ENCODE measurements around the gene FBXO3. TPM values are rescaled to one million over a fixed set of nuclear protein-coding genes. Genes with fewer than 3 reads are reported as not detected.
A peak's percentile ranks its signal among the peaks of the same experiment; 100 is the strongest.

Gene FBXO3
- total RNA-seq, 4 donors from 2014 or later = 25.6 to 42.9 (median 27.8) TPM

DNA sequence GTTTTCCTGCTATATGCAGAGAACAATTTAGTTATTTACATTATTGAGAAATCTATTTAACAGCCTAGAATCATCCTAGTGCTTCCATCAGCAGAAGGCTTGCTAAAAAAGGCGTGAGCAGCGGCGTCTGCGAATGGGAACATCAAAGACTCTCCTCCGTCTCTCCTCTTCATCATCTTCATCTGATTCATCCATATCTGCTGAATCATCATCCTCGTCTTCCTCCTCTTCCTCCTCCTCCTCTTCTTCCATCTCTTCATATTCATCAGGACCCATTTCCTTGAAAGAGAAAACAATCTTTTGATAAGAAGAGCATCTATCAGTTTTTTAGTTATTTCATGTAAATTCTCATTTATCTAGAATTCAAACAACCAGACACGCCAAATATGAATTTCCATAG lies 32.5 kb downstream of the FBXO3 start:
- H3K9me3 ChIP-seq = no peaks in the 10 kb centered on the region
- DNase-seq = no peak
- TF ChIP-seq, protein P1, sequence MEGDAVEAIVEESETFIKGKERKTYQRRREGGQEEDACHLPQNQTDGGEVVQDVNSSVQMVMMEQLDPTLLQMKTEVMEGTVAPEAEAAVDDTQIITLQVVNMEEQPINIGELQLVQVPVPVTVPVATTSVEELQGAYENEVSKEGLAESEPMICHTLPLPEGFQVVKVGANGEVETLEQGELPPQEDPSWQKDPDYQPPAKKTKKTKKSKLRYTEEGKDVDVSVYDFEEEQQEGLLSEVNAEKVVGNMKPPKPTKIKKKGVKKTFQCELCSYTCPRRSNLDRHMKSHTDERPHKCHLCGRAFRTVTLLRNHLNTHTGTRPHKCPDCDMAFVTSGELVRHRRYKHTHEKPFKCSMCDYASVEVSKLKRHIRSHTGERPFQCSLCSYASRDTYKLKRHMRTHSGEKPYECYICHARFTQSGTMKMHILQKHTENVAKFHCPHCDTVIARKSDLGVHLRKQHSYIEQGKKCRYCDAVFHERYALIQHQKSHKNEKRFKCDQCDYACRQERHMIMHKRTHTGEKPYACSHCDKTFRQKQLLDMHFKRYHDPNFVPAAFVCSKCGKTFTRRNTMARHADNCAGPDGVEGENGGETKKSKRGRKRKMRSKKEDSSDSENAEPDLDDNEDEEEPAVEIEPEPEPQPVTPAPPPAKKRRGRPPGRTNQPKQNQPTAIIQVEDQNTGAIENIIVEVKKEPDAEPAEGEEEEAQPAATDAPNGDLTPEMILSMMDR (IDR thresholded peaks at IDR 0.05) = no peak
- no peak for TF ChIP-seq POLR2A (IDR thresholded peaks at IDR 0.05)

DNA sequence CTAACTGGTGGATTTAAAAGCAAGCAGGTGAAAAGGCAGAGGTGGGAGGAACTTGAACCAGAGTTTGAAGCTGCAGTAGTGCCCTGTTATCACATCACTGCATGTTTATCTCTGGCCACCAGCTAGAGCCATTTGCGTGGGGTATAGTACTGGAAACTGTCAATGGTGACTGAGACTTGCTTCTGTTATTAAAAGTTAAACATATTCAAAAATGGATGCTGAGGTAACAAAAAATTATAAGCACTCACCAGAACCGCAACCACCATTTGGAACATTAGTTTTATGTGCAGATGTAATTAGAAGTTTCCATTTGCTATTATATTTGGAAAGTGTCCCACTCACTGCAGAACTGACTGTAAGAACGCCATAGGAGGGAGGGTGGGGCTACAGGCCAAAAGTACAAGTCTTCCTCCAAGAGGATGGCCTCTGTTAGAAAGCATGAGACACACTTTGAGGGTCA lies 36.9 kb downstream of the FBXO3 start:
- H3K4me1 ChIP-seq = peaks cover 0 to 25% (median 3%) of the 10 kb centered on the region in 4 donors
- no peaks in the 10 kb centered on the region for H3K27me3 ChIP-seq
- no peaks in the 10 kb centered on the region for H3K9me3 ChIP-seq
- H3K4me3 ChIP-seq = no peak overlapping the region
- TF ChIP-seq, protein P1 (IDR thresholded peaks at IDR 0.05) = no peak
- no peak for TF ChIP-seq POLR2A (IDR thresholded peaks at IDR 0.05)
- no peaks in the 10 kb centered on the region for H3K36me3 ChIP-seq
- peak overlapping the region in 3 of 4 donors; percentile 80 to 88 (median 83) for H3K27ac ChIP-seq
- no peak for DNase-seq

More for the DNA sequence above, 32.5 kb downstream of the FBXO3 start:
- H3K27me3 ChIP-seq = no peaks in the 10 kb centered on the region
- peaks cover 0 to 5% (median 0%) of the 10 kb centered on the region in 4 donors for H3K4me1 ChIP-seq
- no peak overlapping the region for H3K4me3 ChIP-seq
- peaks cover 0 to 20% (median 0%) of the 10 kb centered on the region in 3 donors for H3K36me3 ChIP-seq
- no peak overlapping the region for H3K27ac ChIP-seq

DNA sequence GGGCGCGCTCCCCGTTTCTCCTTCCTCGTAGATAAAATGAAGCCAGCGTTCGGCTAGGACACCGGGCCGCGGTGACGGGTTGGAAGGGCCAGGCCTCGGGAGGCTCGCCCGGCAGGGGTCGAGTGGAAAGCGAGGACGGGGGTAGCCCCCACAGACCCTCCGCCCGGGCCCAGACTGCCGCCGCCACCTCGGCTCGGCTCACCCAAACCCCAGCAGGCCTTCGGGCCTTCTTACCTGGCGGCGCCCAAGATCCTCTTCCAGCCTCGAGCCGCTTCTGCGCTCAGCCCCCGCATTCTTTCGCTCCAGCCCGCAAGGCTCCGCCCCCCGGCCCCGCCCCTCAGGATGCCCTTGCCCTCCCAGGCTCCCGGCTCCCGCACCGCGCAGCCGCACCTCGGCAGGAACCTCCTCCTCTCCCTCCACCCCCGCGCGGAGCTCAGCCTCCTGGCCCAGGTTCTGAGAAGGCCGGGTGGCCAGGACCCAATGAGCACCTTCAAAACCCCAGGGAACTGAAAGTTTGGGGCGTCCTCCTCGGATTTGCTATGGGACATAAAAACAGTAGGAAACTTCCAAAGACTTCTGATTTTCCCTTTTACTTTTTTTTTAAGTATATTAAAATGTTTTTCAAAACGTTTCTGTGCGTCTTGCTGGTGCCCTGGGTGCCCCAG lies 38.0 kb downstream of the FBXO3 start, which contains the start of gene CD59:
CD59 (minus strand) TSS at position 276 of the 665 bp plus-strand sequence. CDS start 13,978 bp downstream, outside the sequence.
- H3K27ac ChIP-seq = peak within 1 kb of the TSS; percentile 80 to 88 (median 82)
- peak; percentile 95 to 98 (median 97) for DNase-seq
- no peaks in the 10 kb centered on the region for H3K36me3 ChIP-seq
- H3K27me3 ChIP-seq = no peaks in the 10 kb centered on the region
- H3K4me1 ChIP-seq = peaks cover 0 to 32% (median 3%) of the 10 kb centered on the region in 4 donors
- H3K9me3 ChIP-seq = no peaks in the 10 kb centered on the region
- TF ChIP-seq, protein P1 (IDR thresholded peaks at IDR 0.05) = peak in 1 of 6 experiments; percentile 0
- TF ChIP-seq POLR2A (IDR thresholded peaks at IDR 0.05) = peak; percentile 61 to 80
- peak within 1 kb of the TSS; percentile 61 to 90 (median 75) for H3K4me3 ChIP-seq

DNA sequence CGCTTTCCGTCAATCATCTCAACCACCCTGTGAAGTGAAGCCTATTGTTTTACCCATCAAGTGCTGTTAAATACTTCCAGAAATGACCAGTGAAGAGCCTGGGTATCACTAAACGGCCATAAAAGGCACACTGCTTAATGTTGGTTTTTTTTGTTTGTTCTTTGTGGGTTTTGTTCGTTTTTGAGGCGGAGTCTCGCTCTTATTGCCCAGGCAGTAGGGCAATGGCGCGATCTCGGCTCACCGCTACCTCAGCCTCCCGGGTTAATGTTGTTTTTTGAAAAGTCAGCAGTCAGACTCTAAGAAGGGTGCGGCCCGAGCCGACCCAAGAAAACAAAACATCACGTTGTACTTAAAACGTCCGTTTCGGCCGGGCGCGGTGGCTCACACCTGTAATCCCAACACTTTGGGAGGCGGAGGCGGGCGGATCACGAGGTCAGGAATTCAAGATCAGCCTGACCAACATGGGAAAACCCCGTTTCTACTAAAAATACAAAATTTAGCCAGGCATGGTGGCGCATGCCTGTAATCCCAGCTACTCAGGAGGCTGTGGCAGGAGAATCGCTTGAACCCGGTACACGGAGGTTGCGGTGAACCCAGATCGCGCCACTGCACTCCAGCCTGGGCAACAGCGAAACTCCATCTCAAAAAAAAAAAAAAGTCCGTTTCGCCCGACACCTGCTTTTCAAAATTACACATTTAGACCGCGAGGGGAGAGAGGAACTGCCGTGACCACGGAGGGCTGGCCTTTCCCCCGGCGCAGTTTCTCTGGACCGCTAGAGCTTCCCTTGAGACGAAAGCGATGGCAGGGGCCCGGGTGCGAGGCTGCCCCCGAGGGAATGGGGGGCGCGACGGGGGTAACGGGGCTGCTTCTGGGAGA lies 38.8 kb downstream of the FBXO3 start:
- TF ChIP-seq, protein P1 (IDR thresholded peaks at IDR 0.05) = peak in 2 of 6 experiments; percentile 7 to 20
- TF ChIP-seq POLR2A (IDR thresholded peaks at IDR 0.05) = no peak
- no peaks in the 10 kb centered on the region for H3K27me3 ChIP-seq
- H3K4me3 ChIP-seq = peak overlapping the region; percentile 61 to 90 (median 75)
- H3K27ac ChIP-seq = peak overlapping the region; percentile 80 to 88 (median 82)
- no peaks in the 10 kb centered on the region for H3K36me3 ChIP-seq
- DNase-seq = peak; percentile 47 to 64 (median 56)
- no peaks in the 10 kb centered on the region for H3K9me3 ChIP-seq
- H3K4me1 ChIP-seq = peaks cover 0 to 33% (median 3%) of the 10 kb centered on the region in 4 donors

DNA sequence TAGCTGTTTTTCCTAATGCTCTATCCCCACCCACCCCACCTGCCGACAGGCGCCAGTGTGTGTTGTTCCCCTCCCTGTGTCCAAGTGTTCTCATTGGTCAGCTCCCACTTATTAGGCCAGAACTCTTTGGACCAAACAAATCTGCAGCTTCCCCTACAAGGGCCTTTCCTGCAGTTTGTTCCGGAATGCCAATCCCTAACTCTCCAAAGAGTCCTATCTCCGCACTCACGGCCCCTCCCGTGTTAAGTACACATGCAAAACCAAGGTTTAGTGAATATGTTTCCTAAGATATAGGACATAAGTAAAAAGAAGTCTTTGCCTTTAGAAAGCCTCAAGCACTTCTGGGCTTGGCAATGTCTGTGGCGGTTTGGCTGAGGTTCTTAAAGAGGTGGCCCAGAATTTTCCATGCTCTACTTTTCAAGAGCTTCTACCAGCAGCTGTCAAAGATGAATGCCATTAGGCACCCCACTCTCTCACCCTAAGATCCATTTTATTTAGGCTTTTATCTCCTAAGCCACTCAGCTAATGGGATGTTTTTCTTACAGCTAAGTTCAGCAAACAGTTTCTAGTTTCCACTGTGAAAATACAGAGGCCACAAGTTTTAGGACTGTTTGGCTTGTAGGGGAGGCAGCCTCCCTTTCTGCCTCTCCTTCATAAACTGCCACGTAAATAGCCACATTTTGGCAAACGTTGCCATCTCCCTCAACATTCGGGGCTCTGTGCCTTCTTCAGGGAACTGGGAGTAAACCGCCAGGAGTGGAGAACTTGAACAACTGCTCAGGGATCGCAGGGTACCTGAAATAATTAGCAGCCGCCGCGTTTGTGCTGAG lies 39.7 kb downstream of the FBXO3 start:
- no peak for DNase-seq
- Histone ChIP-seq H3K9me3 (no peaks in the 10 kb centered on the region), H3K27me3 (no peaks in the 10 kb centered on the region), H3K4me3 (peak overlapping the region; percentile 61 to 90 (median 75)), H3K27ac (peak overlapping the region; percentile 80 to 88 (median 82)), H3K36me3 (no peaks in the 10 kb centered on the region), H3K4me1 (peaks cover 0 to 37% (median 3%) of the 10 kb centered on the region in 4 donors)
- TF ChIP-seq, protein P1 (IDR thresholded peaks at IDR 0.05) = no peak
- TF ChIP-seq POLR2A (IDR thresholded peaks at IDR 0.05) = no peak

Measured in Peyer's patch (tissue), 4 donors.